ENCODE results near the gene PLGRKT.
A peak's percentile ranks its signal among the peaks of the same experiment; 100 is the strongest.
"Not testable (repeated sequence)": the region's sequence is repeated elsewhere in the genome, so short reads cannot be mapped to it uniquely, and the experiment has no call there.

Gene PLGRKT

GRCh38 chr9:5445886-5446285 lies 8.2 kb upstream of the PLGRKT start:
- H3K4me1 ChIP-seq (ENCODE audit: control insufficient read depth in 5 of 5, insufficient read depth in 5 of 5, low read length in 5 of 5) = peaks cover 0 to 19% (median 19%) of the 10 kb centered on the region in 5 donors
- H3K27ac ChIP-seq (ENCODE audit: low read depth, low read length) = no peak overlapping the region
- no peak overlapping the region for H3K9ac ChIP-seq (ENCODE audit: low read length in 5 of 5)
- no peak overlapping the region for H3K4me3 ChIP-seq (ENCODE audit: low read depth in 1 of 5, low read length in 5 of 5)
- no peaks in the 10 kb centered on the region for H3K9me3 ChIP-seq (ENCODE audit: control insufficient read depth in 5 of 5, low read length in 5 of 5)
- H3K27me3 ChIP-seq (ENCODE audit: control insufficient read depth in 5 of 5, insufficient read depth in 4 of 5, low read length in 5 of 5) = no peaks in the 10 kb centered on the region
- H3K36me3 ChIP-seq (ENCODE audit: control insufficient read depth in 5 of 5, insufficient read depth in 5 of 5, low read length in 5 of 5) = no peaks in the 10 kb centered on the region

- not testable (repeated sequence) for H3K9me3 ChIP-seq (ENCODE audit: control insufficient read depth in 5 of 5, low read length in 5 of 5); H3K9ac ChIP-seq (ENCODE audit: low read length in 5 of 5); H3K4me3 ChIP-seq (ENCODE audit: low read depth in 1 of 5, low read length in 5 of 5); H3K36me3 ChIP-seq (ENCODE audit: control insufficient read depth in 5 of 5, insufficient read depth in 5 of 5, low read length in 5 of 5); H3K27ac ChIP-seq (ENCODE audit: low read depth, low read length); H3K27me3 ChIP-seq (ENCODE audit: control insufficient read depth in 5 of 5, insufficient read depth in 4 of 5, low read length in 5 of 5)
- peaks cover 0 to 14% (median 14%) of the 10 kb centered on the region in 5 donors for H3K4me1 ChIP-seq (ENCODE audit: control insufficient read depth in 5 of 5, insufficient read depth in 5 of 5, low read length in 5 of 5)
Measured at GRCh38 chr9:5445096-5445495, 7.4 kb upstream of the PLGRKT start.

- Histone ChIP-seq H3K9me3 (ENCODE audit: control insufficient read depth in 5 of 5, low read length in 5 of 5) (no peaks in the 10 kb centered on the region), H3K27ac (ENCODE audit: low read depth, low read length) (no peak overlapping the region), H3K36me3 (ENCODE audit: control insufficient read depth in 5 of 5, insufficient read depth in 5 of 5, low read length in 5 of 5) (no peaks in the 10 kb centered on the region), H3K27me3 (ENCODE audit: control insufficient read depth in 5 of 5, insufficient read depth in 4 of 5, low read length in 5 of 5) (no peaks in the 10 kb centered on the region), H3K4me1 (ENCODE audit: control insufficient read depth in 5 of 5, insufficient read depth in 5 of 5, low read length in 5 of 5) (peaks cover 0 to 3% (median 2%) of the 10 kb centered on the region in 5 donors), H3K4me3 (ENCODE audit: low read depth in 1 of 5, low read length in 5 of 5) (no peak overlapping the region), H3K9ac (ENCODE audit: low read length in 5 of 5) (no peak overlapping the region)
Measured at GRCh38 chr9:5443850-5444249, 6.1 kb upstream of the PLGRKT start.

GRCh38 chr9:5442400-5443011 lies 4.8 kb upstream of the PLGRKT start:
- no peaks in the 10 kb centered on the region for H3K9me3 ChIP-seq (ENCODE audit: control insufficient read depth in 5 of 5, low read length in 5 of 5)
- H3K4me3 ChIP-seq (ENCODE audit: low read depth in 1 of 5, low read length in 5 of 5) = no peak overlapping the region
- H3K36me3 ChIP-seq (ENCODE audit: control insufficient read depth in 5 of 5, insufficient read depth in 5 of 5, low read length in 5 of 5) = no peaks in the 10 kb centered on the region
- no peak overlapping the region for H3K27ac ChIP-seq (ENCODE audit: low read depth, low read length)
- H3K9ac ChIP-seq (ENCODE audit: low read length in 5 of 5) = no peak overlapping the region
- no peaks in the 10 kb centered on the region for H3K27me3 ChIP-seq (ENCODE audit: control insufficient read depth in 5 of 5, insufficient read depth in 4 of 5, low read length in 5 of 5)
- H3K4me1 ChIP-seq (ENCODE audit: control insufficient read depth in 5 of 5, insufficient read depth in 5 of 5, low read length in 5 of 5) = peaks cover 0 to 11% (median 9%) of the 10 kb centered on the region in 5 donors

- Histone ChIP-seq H3K4me1 (ENCODE audit: control insufficient read depth in 5 of 5, insufficient read depth in 5 of 5, low read length in 5 of 5) (peaks cover 0 to 22% (median 18%) of the 10 kb centered on the region in 5 donors), H3K27ac (ENCODE audit: low read depth, low read length) (no peak overlapping the region), H3K27me3 (ENCODE audit: control insufficient read depth in 5 of 5, insufficient read depth in 4 of 5, low read length in 5 of 5) (no peaks in the 10 kb centered on the region), H3K9ac (ENCODE audit: low read length in 5 of 5) (no peak overlapping the region), H3K36me3 (ENCODE audit: control insufficient read depth in 5 of 5, insufficient read depth in 5 of 5, low read length in 5 of 5) (no peaks in the 10 kb centered on the region), H3K4me3 (ENCODE audit: low read depth in 1 of 5, low read length in 5 of 5) (no peak overlapping the region), H3K9me3 (ENCODE audit: control insufficient read depth in 5 of 5, low read length in 5 of 5) (no peaks in the 10 kb centered on the region)
Measured at GRCh38 chr9:5441043-5441442, 3.3 kb upstream of the PLGRKT start.

- Histone ChIP-seq H3K9me3 (ENCODE audit: control insufficient read depth in 5 of 5, low read length in 5 of 5) (no peaks in the 10 kb centered on the region), H3K9ac (ENCODE audit: low read length in 5 of 5) (no peak overlapping the region), H3K36me3 (ENCODE audit: control insufficient read depth in 5 of 5, insufficient read depth in 5 of 5, low read length in 5 of 5) (peaks cover 0 to 6% (median 4%) of the 10 kb centered on the region in 5 donors), H3K27me3 (ENCODE audit: control insufficient read depth in 5 of 5, insufficient read depth in 4 of 5, low read length in 5 of 5) (no peaks in the 10 kb centered on the region), H3K4me1 (ENCODE audit: control insufficient read depth in 5 of 5, insufficient read depth in 5 of 5, low read length in 5 of 5) (peaks cover 0 to 24% (median 18%) of the 10 kb centered on the region in 5 donors), H3K4me3 (ENCODE audit: low read depth in 1 of 5, low read length in 5 of 5) (no peak overlapping the region), H3K27ac (ENCODE audit: low read depth, low read length) (no peak overlapping the region)
Measured at GRCh38 chr9:5440426-5440825, 2.7 kb upstream of the PLGRKT start.

- peak overlapping the region; percentile 60 to 90 (median 81) for H3K9ac ChIP-seq (ENCODE audit: low read length in 5 of 5)
- H3K4me3 ChIP-seq (ENCODE audit: low read depth in 1 of 5, low read length in 5 of 5) = peak overlapping the region; percentile 68 to 89 (median 80)
Measured at GRCh38 chr9:5438301-5439162, 807 bp upstream of the PLGRKT start.

GRCh38 chr9:5436441-5436840 lies 1.3 kb downstream of the PLGRKT start:
- H3K4me1 ChIP-seq (ENCODE audit: control insufficient read depth in 5 of 5, insufficient read depth in 5 of 5, low read length in 5 of 5) = peaks cover 0 to 21% (median 15%) of the 10 kb centered on the region in 5 donors
- no peak overlapping the region for H3K4me3 ChIP-seq (ENCODE audit: low read depth in 1 of 5, low read length in 5 of 5)
- H3K27ac ChIP-seq (ENCODE audit: low read depth, low read length) = peak overlapping the region; percentile 99
- H3K9me3 ChIP-seq (ENCODE audit: control insufficient read depth in 5 of 5, low read length in 5 of 5) = no peaks in the 10 kb centered on the region
- peak overlapping the region in 1 of 5 donors; percentile 96 for H3K9ac ChIP-seq (ENCODE audit: low read length in 5 of 5)
- H3K36me3 ChIP-seq (ENCODE audit: control insufficient read depth in 5 of 5, insufficient read depth in 5 of 5, low read length in 5 of 5) = peaks cover 0 to 16% (median 5%) of the 10 kb centered on the region in 5 donors
- H3K27me3 ChIP-seq (ENCODE audit: control insufficient read depth in 5 of 5, insufficient read depth in 4 of 5, low read length in 5 of 5) = no peaks in the 10 kb centered on the region

More at GRCh38 chr9:5438301-5439162, 807 bp upstream of the PLGRKT start:
- peaks cover 0 to 21% (median 16%) of the 10 kb centered on the region in 5 donors for H3K4me1 ChIP-seq (ENCODE audit: control insufficient read depth in 5 of 5, insufficient read depth in 5 of 5, low read length in 5 of 5)
- H3K36me3 ChIP-seq (ENCODE audit: control insufficient read depth in 5 of 5, insufficient read depth in 5 of 5, low read length in 5 of 5) = peaks cover 0 to 8% (median 4%) of the 10 kb centered on the region in 5 donors
- H3K27me3 ChIP-seq (ENCODE audit: control insufficient read depth in 5 of 5, insufficient read depth in 4 of 5, low read length in 5 of 5) = no peaks in the 10 kb centered on the region
- H3K27ac ChIP-seq (ENCODE audit: low read depth, low read length) = peak overlapping the region; percentile 99
- H3K9me3 ChIP-seq (ENCODE audit: control insufficient read depth in 5 of 5, low read length in 5 of 5) = no peaks in the 10 kb centered on the region

- Histone ChIP-seq H3K36me3 (ENCODE audit: control insufficient read depth in 5 of 5, insufficient read depth in 5 of 5, low read length in 5 of 5) (peaks cover 0 to 16% (median 5%) of the 10 kb centered on the region in 5 donors), H3K9me3 (ENCODE audit: control insufficient read depth in 5 of 5, low read length in 5 of 5) (no peaks in the 10 kb centered on the region), H3K4me1 (ENCODE audit: control insufficient read depth in 5 of 5, insufficient read depth in 5 of 5, low read length in 5 of 5) (peaks cover 0 to 21% (median 15%) of the 10 kb centered on the region in 5 donors), H3K9ac (ENCODE audit: low read length in 5 of 5) (no peak overlapping the region), H3K27ac (ENCODE audit: low read depth, low read length) (no peak overlapping the region), H3K27me3 (ENCODE audit: control insufficient read depth in 5 of 5, insufficient read depth in 4 of 5, low read length in 5 of 5) (no peaks in the 10 kb centered on the region), H3K4me3 (ENCODE audit: low read depth in 1 of 5, low read length in 5 of 5) (no peak overlapping the region)
Measured at GRCh38 chr9:5435912-5436311, 1.8 kb downstream of the PLGRKT start.

Measured in subcutaneous abdominal adipose tissue (tissue), 5 donors.